HEK293 (cell line): ENCODE results near the gene LIMA1.
A peak's percentile ranks its signal among the peaks of the same experiment; 100 is the strongest.

Experiments
- CTCF ChIA-PET: fragments of 350-600 bp; formaldehyde crosslinking; extraction: SDS; loops from one replicate; lab custom pipeline; 2021; ENCODE audit warnings: antibody characterized with exemption; lab: Yijun Ruan, JAX
- POLR2A ChIA-PET: fragments of 300-600 bp; formaldehyde crosslinking; extraction: SDS; loops from one replicate; lab custom pipeline; 2020; ENCODE audit warnings: antibody characterized with exemption, inconsistent platforms; lab: Yijun Ruan, JAX
- H3K27ac ChIP-seq: fragments of 200-500 bp; sonication (Bioruptor generic); 2 replicates; pipeline ENCODE4 v1.5.1; 2014; ENCODE audit warnings: low read depth, low read length, control low read depth, inconsistent platforms; ENCODE audit errors: extremely low read depth
- H3K36me3 ChIP-seq, 2 experiments: fragments of 200-500 bp in 1 of 2; sonication (Bioruptor generic) in 1 of 2; 1 replicate in 1 of 2; 2 replicates in 1 of 2; pipeline ENCODE4 v1.5.1; 2014 to 2017; ENCODE audit warnings: inconsistent platforms in 2 of 2, low read length in 2 of 2; ENCODE audit not compliant: control insufficient read depth in 2 of 2, insufficient read depth in 1 of 2
- H3K4me1 ChIP-seq: fragments of 200-500 bp; sonication (Bioruptor generic); 2 replicates; pipeline ENCODE4 v1.5.1; 2014; ENCODE audit warnings: mild to moderate bottlenecking, low read length, inconsistent platforms; ENCODE audit not compliant: control insufficient read depth, insufficient read depth
- H3K4me3 ChIP-seq: 2 replicates; pipeline ENCODE4 v1.5.1; 2011; ENCODE audit warnings: low read depth, mild to moderate bottlenecking, control low read depth, low read length, moderate library complexity
- H3K9me3 ChIP-seq: fragments of 200-500 bp; sonication (Bioruptor generic); 2 replicates; pipeline ENCODE4 v1.5.1; 2014; ENCODE audit warnings: low read depth, low read length, inconsistent platforms; ENCODE audit not compliant: control insufficient read depth, insufficient read depth
- BCL6B ChIP-seq: fragments of 450-650 bp; formaldehyde crosslinking; IDR thresholded peaks from 2 replicates; pipeline ENCODE4 v1.5.1; 2017; ENCODE audit warnings: missing biosample characterization, missing genetic modification characterization
- GFI1B ChIP-seq: fragments of 450-650 bp; formaldehyde crosslinking; IDR thresholded peaks from 2 replicates; pipeline ENCODE4 v1.5.1; 2016; ENCODE audit warnings: missing biosample characterization, missing genetic modification characterization
- GLI4 ChIP-seq: fragments of 450-650 bp; formaldehyde crosslinking; IDR thresholded peaks from 2 replicates; pipeline ENCODE4 v1.5.1; 2016; ENCODE audit warnings: missing biosample characterization, missing genetic modification characterization
- KLF8 ChIP-seq: fragments of 450-650 bp; formaldehyde crosslinking; IDR thresholded peaks from 2 replicates; pipeline ENCODE4 v1.5.1; 2016; ENCODE audit warnings: missing biosample characterization, missing genetic modification characterization
- OVOL3 ChIP-seq: fragments of 450-650 bp; formaldehyde crosslinking; IDR thresholded peaks from 2 replicates; pipeline ENCODE4 v1.5.1; 2016; ENCODE audit warnings: missing biosample characterization, missing genetic modification characterization
- PRDM10 ChIP-seq: fragments of 450-650 bp; formaldehyde crosslinking; IDR thresholded peaks from 2 replicates; pipeline ENCODE4 v1.5.1; 2016; ENCODE audit warnings: missing biosample characterization, missing genetic modification characterization
- PRDM4 ChIP-seq: fragments of 450-650 bp; formaldehyde crosslinking; IDR thresholded peaks from 2 replicates; pipeline ENCODE4 v1.5.1; 2017; ENCODE audit warnings: missing biosample characterization, missing genetic modification characterization
- ZBTB20 ChIP-seq: fragments of 450-650 bp; formaldehyde crosslinking; IDR thresholded peaks from 2 replicates; pipeline ENCODE4 v1.5.1; 2016; ENCODE audit warnings: missing biosample characterization, missing genetic modification characterization
- ZEB2 ChIP-seq: fragments of 450-650 bp; formaldehyde crosslinking; IDR thresholded peaks from 2 replicates; pipeline ENCODE4 v1.5.1; 2016; ENCODE audit warnings: missing biosample characterization, missing genetic modification characterization
- ZNF18 ChIP-seq: fragments of 450-650 bp; formaldehyde crosslinking; IDR thresholded peaks from 2 replicates; pipeline ENCODE4 v1.5.1; 2016; ENCODE audit warnings: missing biosample characterization, missing genetic modification characterization
- ZNF292 ChIP-seq: fragments of 450-650 bp; formaldehyde crosslinking; IDR thresholded peaks from 2 replicates; pipeline ENCODE4 v1.5.1; 2016; ENCODE audit warnings: low read depth, missing biosample characterization, missing genetic modification characterization, borderline replicate concordance
- ZNF324 ChIP-seq: fragments of 450-650 bp; formaldehyde crosslinking; IDR thresholded peaks from 2 replicates; pipeline ENCODE4 v1.5.1; 2016; ENCODE audit warnings: missing biosample characterization, missing genetic modification characterization
- ZNF354C ChIP-seq: fragments of 450-650 bp; formaldehyde crosslinking; IDR thresholded peaks from 2 replicates; pipeline ENCODE4 v1.5.1; 2016; ENCODE audit warnings: missing biosample characterization, missing genetic modification characterization, low read depth, borderline replicate concordance
- ZNF423 ChIP-seq: fragments of 450-650 bp; formaldehyde crosslinking; IDR thresholded peaks from 2 replicates; pipeline ENCODE4 v1.5.1; 2016; ENCODE audit warnings: missing biosample characterization, missing genetic modification characterization
- ZNF571 ChIP-seq: fragments of 450-650 bp; formaldehyde crosslinking; IDR thresholded peaks from 2 replicates; pipeline ENCODE4 v1.5.0; 2017; ENCODE audit warnings: missing biosample characterization, missing genetic modification characterization
- ZNF660 ChIP-seq: fragments of 450-650 bp; IDR thresholded peaks from 2 replicates; pipeline ENCODE4 v1.5.1; 2018; ENCODE audit warnings: missing biosample characterization, mild to moderate bottlenecking, missing genetic modification characterization
- ZNF76 ChIP-seq: fragments of 450-650 bp; formaldehyde crosslinking; IDR thresholded peaks from 2 replicates; pipeline ENCODE4; 2016; ENCODE audit warnings: low read depth, missing biosample characterization, missing genetic modification characterization, borderline replicate concordance
- ZSCAN4 ChIP-seq: fragments of 450-650 bp; formaldehyde crosslinking; IDR thresholded peaks from 2 replicates; pipeline ENCODE4 v1.5.1; 2017; ENCODE audit warnings: missing biosample characterization, missing genetic modification characterization
- TF ChIP-seq, protein P1 (sequence below): fragments of 450-650 bp; formaldehyde crosslinking; IDR thresholded peaks from 2 replicates; pipeline ENCODE4 v1.5.1; 2016; ENCODE audit warnings: missing biosample characterization, missing genetic modification characterization

Gene LIMA1

DNA sequence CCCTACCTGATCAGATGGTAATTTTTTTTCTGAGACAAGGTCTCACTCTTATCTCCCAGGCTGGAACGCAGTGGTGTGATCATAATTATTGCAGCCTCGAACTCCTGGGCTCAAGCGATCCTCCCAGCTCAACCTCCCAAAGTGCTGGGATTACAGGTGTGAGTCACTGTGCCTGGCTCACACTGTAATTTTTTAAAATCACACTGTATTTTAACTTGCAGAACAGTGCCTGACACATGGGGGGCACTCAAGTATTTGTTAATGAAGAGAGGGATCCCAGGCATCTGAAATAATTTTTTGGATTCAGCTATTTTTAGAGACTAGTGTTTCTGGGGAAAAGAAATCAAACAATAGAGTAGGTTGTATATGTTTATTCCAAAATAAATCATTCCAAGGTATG is 21.7 kb downstream of the LIMA1 start:
- ChIA-PET POLR2A (no interaction called here), CTCF (interaction anchor here (0.6 to 1.1 kb wide), 4 partner anchors 15 to 493 kb away, joined by 3 to 6 read pairs (median 3); no protein-coding TSS in a partner anchor)

GRCh38 chr12:50258167-50258551 is 25.2 kb downstream of the LIMA1 start:
- POLR2A ChIA-PET, result interaction anchor here (0.5 to 1.3 kb wide), 3 partner anchors 18 to 25 kb away, joined by 3 read pairs; partner anchors contain the start of gene LIMA1
- no peaks in the 10 kb centered on the region for H3K36me3 ChIP-seq
- peaks cover 25% of the 10 kb centered on the region for H3K4me1 ChIP-seq
- no peak overlapping the region for H3K4me3 ChIP-seq
- H3K9me3 ChIP-seq, result no peaks in the 10 kb centered on the region
- H3K27ac ChIP-seq, result 0 out of 2 replicates have a peak overlapping the region, but pooled peaks have one; percentile 29
- CTCF ChIA-PET, result interaction anchor here (0.6 kb wide), 2 partner anchors 120 to 765 kb away, joined by 3 read pairs; no protein-coding TSS in a partner anchor
- TF ChIP-seq ZSCAN4 (tag by site-specific recombination) (0 out of 2 replicates have a peak, but pooled peaks have one; percentile 35), ZNF324 (no peak), ZBTB20 (peak; percentile 3; the same call in 1 of the 2 replicates), ZNF292 (tag by site-specific recombination) (no peak), BCL6B (tag by site-specific recombination) (peak; percentile 2; the same call in 1 of the 2 replicates), GFI1B (tag by site-specific recombination) (no peak), ZNF660 (tag by site-specific recombination) (no peak), OVOL3 (tag by site-specific recombination) (no peak), ZNF354C (tag by site-specific recombination) (no peak), KLF8 (tag by site-specific recombination) (no peak), ZEB2 (no peak), GLI4 (tag by site-specific recombination) (no peak), ZNF571 (tag by site-specific recombination) (no peak), ZNF423 (tag by site-specific recombination) (no peak), PRDM4 (tag by site-specific recombination) (no peak), ZNF76 (no peak), PRDM10 (tag by site-specific recombination) (peak; percentile 94)
- TF ChIP-seq, protein P1, sequence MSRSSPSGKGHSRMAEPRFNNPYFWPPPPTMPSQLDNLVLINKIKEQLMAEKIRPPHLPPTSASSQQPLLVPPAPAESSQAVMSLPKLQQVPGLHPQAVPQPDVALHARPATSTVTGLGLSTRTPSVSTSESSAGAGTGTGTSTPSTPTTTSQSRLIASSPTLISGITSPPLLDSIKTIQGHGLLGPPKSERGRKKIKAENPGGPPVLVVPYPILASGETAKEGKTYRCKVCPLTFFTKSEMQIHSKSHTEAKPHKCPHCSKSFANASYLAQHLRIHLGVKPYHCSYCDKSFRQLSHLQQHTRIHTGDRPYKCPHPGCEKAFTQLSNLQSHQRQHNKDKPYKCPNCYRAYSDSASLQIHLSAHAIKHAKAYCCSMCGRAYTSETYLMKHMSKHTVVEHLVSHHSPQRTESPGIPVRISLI (tag by site-specific recombination), result no peak

More for the DNA sequence above, 21.7 kb downstream of the LIMA1 start:
- Histone ChIP-seq H3K9me3 (no peaks in the 10 kb centered on the region), H3K36me3 (no peaks in the 10 kb centered on the region), H3K27ac (no peak overlapping the region), H3K4me3 (no peak overlapping the region), H3K4me1 (peaks cover 25% of the 10 kb centered on the region)
- peak; percentile 91 for TF ChIP-seq ZNF18 (tag by site-specific recombination)
- no peak for TF ChIP-seq OVOL3 (tag by site-specific recombination)
